GM12892 (cell line): Measurements from ENCODE around the gene GSK3B.

Experiments used
- POLR2A ChIP-seq: IDR thresholded peaks from 2 replicates; pipeline ENCODE4 v1.6.1; 2011; ENCODE audit warnings: low read depth, low read length, control low read depth
- POLR2AphosphoS5 ChIP-seq: IDR thresholded peaks from 2 replicates; pipeline ENCODE4 v1.6.1; 2011; ENCODE audit warnings: low read depth, low read length, control low read depth
- TAF1 ChIP-seq: IDR thresholded peaks from 2 replicates; pipeline ENCODE4 v1.6.1; 2011; ENCODE audit warnings: low read depth, mild to moderate bottlenecking, control low read depth, low read length, borderline replicate concordance

DNA sequence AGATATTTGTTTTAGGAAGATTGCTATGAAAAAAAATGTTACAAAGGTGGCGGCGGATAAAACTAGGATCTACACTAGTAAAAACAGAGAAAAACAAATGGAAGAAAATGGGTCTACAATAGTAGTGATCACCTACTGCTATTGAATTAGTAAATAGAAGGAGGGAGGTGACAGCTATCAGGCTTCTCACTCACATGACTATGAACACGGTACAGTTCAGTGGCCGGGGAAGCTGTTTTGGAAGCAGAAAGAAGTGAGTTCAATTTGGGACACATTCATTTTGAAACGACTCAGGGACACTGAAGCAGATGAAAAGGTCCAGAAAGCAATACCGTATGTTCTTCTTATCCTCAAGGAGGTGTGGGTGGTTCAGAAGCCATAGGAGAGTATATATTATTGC, 138.3 kb downstream of the GSK3B start:
- TF ChIP-seq POLR2A (no peak), POLR2AphosphoS5 (no peak), TAF1 (no peak)
